ENCODE measurements around the gene SLC43A2.

SLC43A2 gene

GRCh38 chr17:1593630-1593931 is 35.1 kb downstream of the SLC43A2 start:
- Histone ChIP-seq H3K36me3 (peaks cover 65% of the 10 kb centered on the region), H3K9me3 (no peaks in the 10 kb centered on the region), H3K4me1 (ENCODE audit: control insufficient read depth in 1 of 2, insufficient read depth in 1 of 2, low read depth in 1 of 2, low read length in 1 of 2) (peaks cover 24 to 25% of the 10 kb centered on the region in 2 experiments), H3K27me3 (peaks cover 28% of the 10 kb centered on the region), H3K4me3 (ENCODE audit: low read depth in 1 of 2, low read length in 1 of 2) (no peak overlapping the region), H3K27ac (no peak overlapping the region)
- no peak for TF ChIP-seq CTCF (IDR thresholded peaks at IDR 0.05)

GRCh38 chr17:1592751-1593629 is 35.6 kb downstream of the SLC43A2 start:
- Histone ChIP-seq H3K4me1 (ENCODE audit: control insufficient read depth in 1 of 2, insufficient read depth in 1 of 2, low read depth in 1 of 2, low read length in 1 of 2) (peaks cover 27 to 31% of the 10 kb centered on the region in 2 experiments), H3K36me3 (peaks cover 65% of the 10 kb centered on the region), H3K4me3 (ENCODE audit: low read depth in 1 of 2, low read length in 1 of 2) (no peak overlapping the region), H3K27me3 (peaks cover 28% of the 10 kb centered on the region), H3K27ac (peak overlapping the region; percentile 13), H3K9me3 (no peaks in the 10 kb centered on the region)
- no peak for TF ChIP-seq CTCF (IDR thresholded peaks at IDR 0.05)

- peaks cover 74% of the 10 kb centered on the region for H3K36me3 ChIP-seq
- peaks cover 28% of the 10 kb centered on the region for H3K27me3 ChIP-seq
- peaks cover 41 to 45% of the 10 kb centered on the region in 2 experiments for H3K4me1 ChIP-seq (ENCODE audit: control insufficient read depth in 1 of 2, insufficient read depth in 1 of 2, low read depth in 1 of 2, low read length in 1 of 2)
- H3K9me3 ChIP-seq = no peaks in the 10 kb centered on the region
- TF ChIP-seq CTCF (IDR thresholded peaks at IDR 0.05) = no peak
- H3K4me3 ChIP-seq (ENCODE audit: low read depth in 1 of 2, low read length in 1 of 2) = no peak overlapping the region
- no peak overlapping the region for H3K27ac ChIP-seq
These were observed 37.1 kb downstream of the SLC43A2 start for GRCh38 chr17:1591474-1592090.

- peaks cover 81% of the 10 kb centered on the region for H3K36me3 ChIP-seq
- peak overlapping the region; percentile 74 for H3K27ac ChIP-seq
- H3K4me3 ChIP-seq (ENCODE audit: low read depth in 1 of 2, low read length in 1 of 2) = no peak overlapping the region
- H3K4me1 ChIP-seq (ENCODE audit: control insufficient read depth in 1 of 2, insufficient read depth in 1 of 2, low read depth in 1 of 2, low read length in 1 of 2) = peaks cover 48 to 52% of the 10 kb centered on the region in 2 experiments
- TF ChIP-seq CTCF (IDR thresholded peaks at IDR 0.05) = no peak
- no peaks in the 10 kb centered on the region for H3K9me3 ChIP-seq
- peaks cover 28% of the 10 kb centered on the region for H3K27me3 ChIP-seq
These were observed 37.7 kb downstream of the SLC43A2 start for GRCh38 chr17:1590747-1591473.

- Histone ChIP-seq H3K4me1 (ENCODE audit: control insufficient read depth in 1 of 2, insufficient read depth in 1 of 2, low read depth in 1 of 2, low read length in 1 of 2) (peaks cover 49 to 55% of the 10 kb centered on the region in 2 experiments), H3K27ac (peak overlapping the region; percentile 74), H3K27me3 (peaks cover 28% of the 10 kb centered on the region)
These were observed 38.4 kb downstream of the SLC43A2 start for GRCh38 chr17:1590029-1590746.

More at GRCh38 chr17:1590029-1590746, 38.4 kb downstream of the SLC43A2 start:
- Histone ChIP-seq H3K4me3 (ENCODE audit: low read depth in 1 of 2, low read length in 1 of 2) (no peak overlapping the region), H3K36me3 (peaks cover 88% of the 10 kb centered on the region), H3K9me3 (no peaks in the 10 kb centered on the region)
- no peak for TF ChIP-seq CTCF (IDR thresholded peaks at IDR 0.05)
